LNCAP (cell line): ENCODE data around the gene VPS13D.

Experiments
- CTCF ChIP-seq: fragments of 450-650 bp; IDR thresholded peaks from 2 replicates; pipeline ENCODE4 v1.5.1; 2017; ENCODE audit warnings: mild to moderate bottlenecking

Gene VPS13D

GRCh38 chr1:12499539-12500240, 269.9 kb downstream of the VPS13D start:
- no peak for TF ChIP-seq CTCF

GRCh38 chr1:12501661-12502060, 271.8 kb downstream of the VPS13D start:
- TF ChIP-seq CTCF, result no peak

DNA sequence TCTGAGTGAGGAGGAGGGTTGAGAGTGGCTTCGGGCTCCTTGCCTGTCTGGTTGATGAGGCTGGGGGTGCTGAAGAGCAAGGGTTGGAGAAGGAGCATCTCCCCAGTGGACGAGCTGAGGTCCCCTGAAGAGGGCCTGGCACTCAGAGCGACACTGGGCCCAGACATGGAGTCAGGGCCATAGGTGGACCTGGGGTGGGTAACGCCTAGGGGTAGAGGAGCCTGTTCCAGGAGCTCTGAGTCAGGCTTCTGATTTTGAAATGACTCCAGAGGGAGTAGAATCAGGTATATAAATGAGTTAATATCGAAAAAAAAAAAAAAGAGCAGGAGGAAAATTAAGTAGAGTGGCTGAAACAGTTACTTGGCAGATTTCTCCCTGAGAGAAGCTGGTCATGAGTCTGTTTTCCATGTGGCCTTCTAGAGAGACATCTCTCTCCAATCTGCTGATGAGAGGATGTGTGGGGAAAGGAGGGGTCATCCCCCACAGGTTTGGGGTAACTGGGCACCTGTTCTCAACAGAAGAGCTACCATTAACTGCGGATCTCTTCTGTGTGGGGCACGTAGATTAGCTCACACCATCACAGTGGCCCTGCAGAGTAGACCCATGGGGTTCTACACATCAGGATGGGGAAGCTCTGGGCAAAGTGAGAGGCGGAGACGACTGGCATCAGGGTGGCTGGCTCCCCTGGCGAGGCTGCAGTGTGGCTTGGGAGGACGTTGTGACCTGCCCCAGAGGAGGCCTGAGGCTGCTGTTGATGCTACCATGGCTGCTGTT, 272.7 kb downstream of the VPS13D start:
- no peak for TF ChIP-seq CTCF

DNA sequence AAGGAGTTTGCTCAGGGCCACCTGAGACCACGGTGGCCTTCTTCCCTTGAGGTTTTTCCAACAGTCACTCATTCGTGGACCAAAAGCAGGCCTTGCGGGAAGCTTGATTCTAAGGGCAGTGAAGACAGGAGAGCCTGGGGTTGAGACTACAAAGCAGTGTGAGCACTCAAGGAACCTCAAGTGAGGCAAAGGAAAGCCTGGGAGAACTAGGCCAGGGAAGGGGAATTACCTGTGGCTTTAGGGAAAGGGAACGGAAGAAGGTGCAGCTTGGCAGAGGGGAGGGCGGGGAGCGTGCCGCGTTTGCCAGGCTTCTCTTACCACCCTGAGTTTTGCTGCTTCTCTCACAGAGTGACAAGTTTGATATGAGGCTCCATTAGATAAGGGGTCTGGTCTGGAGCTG, 273.9 kb downstream of the VPS13D start:
- no peak for TF ChIP-seq CTCF

- TF ChIP-seq CTCF, result no peak
These were observed 274.8 kb downstream of the VPS13D start for GRCh38 chr1:12504601-12505000.

DNA sequence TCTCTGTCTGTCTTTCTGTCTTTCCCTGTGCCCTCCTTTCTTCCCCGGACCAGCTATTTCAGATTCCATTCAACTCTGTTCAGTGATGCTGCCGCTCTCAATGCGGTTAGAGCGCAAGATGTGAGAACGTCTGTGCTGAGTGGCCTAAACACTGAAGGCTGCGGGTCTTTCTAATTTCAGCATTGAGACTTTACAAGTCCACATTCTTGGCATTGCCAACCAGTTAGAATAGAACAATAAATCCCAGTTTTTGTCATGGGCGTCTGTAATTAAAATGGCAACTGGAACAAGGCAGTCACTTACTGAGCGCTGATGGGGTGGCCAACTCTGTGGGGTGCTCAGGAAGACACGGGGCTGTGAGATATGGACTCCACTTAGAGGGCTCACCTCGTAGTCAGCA, 275.4 kb downstream of the VPS13D start:
- TF ChIP-seq CTCF, result no peak

- TF ChIP-seq CTCF, result no peak
These were observed 275.9 kb downstream of the VPS13D start for GRCh38 chr1:12505639-12506280.
